Ectodermal cell (in vitro differentiated cells): ENCODE results near the gene DGCR8.

ENCODE experiments used
- H3K27ac ChIP-seq: 2 replicates; pipeline ENCODE4 v1.7.0; 2013; ENCODE audit warnings: mild to moderate bottlenecking, low read depth, low read length; ENCODE audit not compliant: insufficient read depth, poor library complexity, severe bottlenecking
- H3K27me3 ChIP-seq: 2 replicates; pipeline ENCODE4 v1.7.0; 2013; ENCODE audit warnings: mild to moderate bottlenecking, low read length; ENCODE audit not compliant: insufficient read depth, control insufficient read depth, poor library complexity, severe bottlenecking
- H3K36me3 ChIP-seq: one replicate; pipeline ENCODE4 v1.7.0; 2013; ENCODE audit warnings: low read length; ENCODE audit not compliant: control insufficient read depth, insufficient read depth
- H3K4me1 ChIP-seq: one replicate; pipeline ENCODE4 v1.7.0; 2013; ENCODE audit warnings: low read length; ENCODE audit not compliant: control insufficient read depth, insufficient read depth
- H3K4me3 ChIP-seq: 2 replicates; pipeline ENCODE4 v1.7.0; 2013; ENCODE audit warnings: low read depth, low read length, control low read depth; ENCODE audit not compliant: insufficient read depth
- H3K9me3 ChIP-seq: 2 replicates; pipeline ENCODE4 v1.7.0; 2013; ENCODE audit warnings: mild to moderate bottlenecking, low read length, moderate library complexity; ENCODE audit not compliant: control insufficient read depth
- WGBS, 2 experiments: methylation state at CpG; one replicate each; pipeline ENCODE4 v1.1.7; 2013; ENCODE audit warnings: missing lambda C conversion rate in 2 of 2; 5-methylcytosine and 5-hydroxymethylcytosine counted together

The DGCR8 gene

DNA sequence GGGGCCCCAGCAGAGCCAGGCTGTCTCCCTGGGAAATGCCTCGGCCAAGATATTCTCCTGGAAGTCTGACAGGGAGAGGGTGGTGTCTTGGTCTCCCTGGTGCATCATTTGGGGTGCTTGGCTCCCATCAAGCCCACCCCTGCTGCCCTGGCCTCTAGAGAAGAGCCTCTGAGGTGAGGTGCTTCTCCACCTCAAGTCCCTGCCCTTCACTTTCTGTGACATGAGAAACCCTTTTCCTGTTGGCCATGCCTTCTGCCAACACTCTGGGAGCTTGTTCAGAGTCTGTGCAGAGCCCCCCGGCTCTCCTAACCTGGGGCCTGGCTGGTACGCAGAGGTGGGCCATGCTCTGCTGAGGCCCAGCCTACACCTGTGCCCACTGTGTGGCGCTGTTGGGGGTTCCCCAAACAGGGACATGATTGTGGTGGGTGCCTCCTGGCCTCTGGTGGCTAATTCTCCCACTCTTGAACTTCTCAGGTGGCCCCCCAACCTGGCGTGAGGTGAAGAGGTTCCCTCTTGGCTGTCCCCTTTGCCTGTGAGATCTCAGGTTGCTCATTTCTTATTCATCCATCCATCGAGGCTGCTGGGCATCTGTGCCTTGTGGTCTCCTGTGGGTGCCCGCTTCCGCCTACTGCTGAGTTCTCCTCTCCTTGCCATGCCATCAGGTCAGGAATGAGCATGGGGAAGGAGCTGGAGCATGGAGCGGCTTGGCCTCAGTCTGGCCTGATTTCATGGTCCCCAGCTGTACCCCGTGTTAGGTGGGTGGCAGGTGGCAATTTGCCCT lies 19.2 kb upstream of the DGCR8 start:
- no peak overlapping the region for H3K4me3 ChIP-seq
- no peaks in the 10 kb centered on the region for H3K27me3 ChIP-seq
- no peak overlapping the region for H3K27ac ChIP-seq
- no peaks in the 10 kb centered on the region for H3K9me3 ChIP-seq
- H3K4me1 ChIP-seq: no peaks in the 10 kb centered on the region
- no peaks in the 10 kb centered on the region for H3K36me3 ChIP-seq
- 91 to 94% methylated on average over 10 of the region's 10 CpGs for WGBS, 2 experiments

DNA sequence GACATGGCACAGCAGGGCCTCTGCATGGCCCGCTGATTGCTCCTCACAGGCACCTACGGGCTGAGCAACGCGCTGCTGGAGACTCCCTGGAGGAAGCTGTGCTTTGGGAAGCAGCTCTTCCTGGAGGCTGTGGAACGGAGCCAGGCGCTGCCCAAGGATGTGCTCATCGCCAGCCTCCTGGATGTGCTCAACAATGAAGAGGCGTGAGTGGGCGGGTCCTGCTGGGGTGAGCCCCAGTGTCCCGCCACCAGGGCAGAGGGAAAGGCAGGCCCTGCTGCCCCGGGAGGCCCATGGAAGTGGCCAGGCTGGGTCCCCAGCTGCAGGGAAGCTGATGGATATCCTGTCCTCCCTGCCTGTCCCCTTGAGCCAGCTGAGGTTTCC lies 18.6 kb upstream of the DGCR8 start:
- Histone ChIP-seq H3K4me3 (no peak overlapping the region), H3K27ac (no peak overlapping the region), H3K36me3 (no peaks in the 10 kb centered on the region), H3K27me3 (no peaks in the 10 kb centered on the region), H3K9me3 (no peaks in the 10 kb centered on the region), H3K4me1 (no peaks in the 10 kb centered on the region)
- 91 to 93% methylated on average over 11 of the region's 11 CpGs for WGBS, 2 experiments

DNA sequence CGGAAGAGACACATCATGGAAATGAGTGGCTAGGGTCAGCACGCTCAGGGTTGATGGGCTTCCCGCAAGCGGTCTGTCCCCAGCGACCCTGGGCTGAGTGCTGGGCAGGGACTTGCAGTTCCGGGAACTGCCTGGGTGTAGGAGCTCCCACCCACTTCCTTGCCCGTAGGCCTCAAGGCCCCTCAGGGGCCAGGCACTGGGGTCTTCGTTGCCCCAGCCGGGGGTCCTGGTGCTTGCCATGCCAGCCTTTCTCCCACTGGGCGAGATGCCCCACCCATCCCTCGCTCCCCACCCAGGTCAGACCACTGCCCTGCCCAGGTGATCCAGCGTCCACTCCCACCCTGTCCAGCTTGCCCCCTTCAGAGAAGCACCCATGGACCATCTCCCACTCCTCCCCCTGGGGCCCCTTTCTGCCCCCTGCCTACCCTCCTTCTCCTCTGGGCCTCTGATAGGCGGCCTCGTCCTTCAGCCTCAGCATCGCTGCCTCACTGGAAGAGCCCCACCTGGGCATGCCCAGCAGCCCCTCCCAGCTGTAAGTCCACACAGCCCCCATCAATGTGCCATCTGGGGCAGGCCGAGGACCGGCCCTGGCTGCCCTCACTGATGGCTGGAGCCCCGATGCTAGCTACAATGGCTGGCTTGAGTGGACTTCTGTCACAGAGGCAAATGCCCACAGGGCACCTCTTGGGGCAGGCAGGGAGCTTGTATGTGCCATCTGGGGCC lies 17.8 kb upstream of the DGCR8 start:
- Histone ChIP-seq H3K9me3 (no peaks in the 10 kb centered on the region), H3K27ac (no peak overlapping the region), H3K4me1 (no peaks in the 10 kb centered on the region), H3K27me3 (no peaks in the 10 kb centered on the region), H3K36me3 (no peaks in the 10 kb centered on the region), H3K4me3 (no peak overlapping the region)
- WGBS, 2 experiments: 93 to 94% methylated on average over 18 of the region's 18 CpGs

DNA sequence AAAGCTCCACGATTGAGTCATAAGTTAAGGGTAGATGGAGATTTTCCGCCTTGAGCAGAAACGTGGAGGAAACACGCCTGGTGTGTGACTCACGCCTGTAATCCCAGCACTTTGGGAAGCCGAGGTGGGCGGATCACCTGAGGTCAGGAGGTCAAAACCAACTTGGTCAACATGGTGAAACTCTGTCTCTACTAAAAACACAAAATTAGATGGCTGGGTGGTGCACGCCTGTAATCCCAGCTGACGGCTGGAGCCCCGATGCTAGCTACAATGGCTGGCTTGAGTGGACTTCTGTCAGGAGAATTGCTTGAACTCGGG lies 17.3 kb upstream of the DGCR8 start:
- H3K36me3 ChIP-seq: no peaks in the 10 kb centered on the region
- 92 to 93% methylated on average over 11 of the region's 11 CpGs for WGBS, 2 experiments
- no peaks in the 10 kb centered on the region for H3K4me1 ChIP-seq
- no peaks in the 10 kb centered on the region for H3K27me3 ChIP-seq
- no peak overlapping the region for H3K27ac ChIP-seq
- no peak overlapping the region for H3K4me3 ChIP-seq
- no peaks in the 10 kb centered on the region for H3K9me3 ChIP-seq

DNA sequence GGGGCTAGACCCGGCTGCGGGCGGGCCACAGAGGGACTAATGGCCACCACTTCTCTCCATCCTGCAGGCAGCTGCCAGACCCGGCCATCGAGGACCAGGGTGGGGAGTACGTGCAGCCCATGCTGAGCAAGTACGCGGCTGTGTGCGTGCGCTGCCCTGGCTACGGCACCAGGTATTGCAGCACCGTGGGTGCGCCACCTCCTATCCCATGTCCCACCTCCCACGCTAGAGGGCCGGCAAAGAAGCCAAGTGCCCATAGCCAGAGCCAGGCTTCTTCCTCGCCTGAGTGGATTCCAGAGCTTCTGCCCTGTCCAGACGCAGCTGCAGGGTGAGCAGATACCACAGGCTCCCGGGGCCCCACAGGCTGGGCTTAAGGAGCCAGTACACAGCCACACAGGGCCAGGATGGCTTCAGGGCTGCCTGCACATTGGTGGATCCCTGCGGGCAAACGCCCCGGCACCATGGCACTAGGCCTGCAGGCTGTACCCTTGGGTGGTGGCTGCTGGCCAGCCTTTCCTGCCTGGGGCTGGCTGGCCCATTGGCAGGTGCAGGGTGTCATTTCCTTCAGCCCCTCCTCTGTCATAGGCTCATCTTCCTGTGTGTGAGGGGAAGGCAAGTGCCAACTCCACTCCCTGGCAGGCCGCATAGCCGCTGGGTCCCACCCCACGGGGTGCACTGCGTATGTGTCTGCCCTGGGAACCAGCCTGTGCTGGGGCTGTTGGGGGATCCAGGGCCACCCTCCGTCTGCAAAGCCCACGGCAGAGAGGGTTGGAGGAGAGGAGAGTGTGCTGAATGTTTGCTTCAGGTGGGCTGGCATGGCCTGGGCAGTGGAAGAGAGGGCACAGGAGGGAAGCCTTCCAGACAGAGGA lies 16.5 kb upstream of the DGCR8 start:
- 94% methylated on average over 27 of the region's 27 CpGs for WGBS, 2 experiments
- Histone ChIP-seq H3K9me3 (no peaks in the 10 kb centered on the region), H3K4me3 (no peak overlapping the region), H3K36me3 (no peaks in the 10 kb centered on the region), H3K27me3 (no peaks in the 10 kb centered on the region), H3K4me1 (no peaks in the 10 kb centered on the region), H3K27ac (no peak overlapping the region)

DNA sequence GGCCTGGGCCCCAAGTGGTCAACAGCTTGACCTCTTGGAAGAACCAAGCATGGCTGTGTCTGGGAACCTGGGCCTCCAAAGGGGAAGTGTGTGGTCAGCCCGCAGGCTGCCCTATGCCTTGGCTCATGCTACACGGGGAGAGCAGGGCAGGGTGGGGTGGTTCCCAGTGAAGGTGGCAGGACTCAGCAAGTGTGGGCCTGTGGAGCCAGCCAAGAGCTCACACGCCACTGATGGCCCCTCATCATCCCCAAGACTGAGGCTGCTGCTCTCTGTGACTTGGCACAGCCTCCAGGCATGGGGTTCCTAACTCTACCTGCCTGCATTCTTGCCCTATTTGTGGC lies 15.9 kb upstream of the DGCR8 start:
- H3K27me3 ChIP-seq: no peaks in the 10 kb centered on the region
- WGBS, 2 experiments: 92 to 95% methylated on average over 3 of the region's 3 CpGs
- no peaks in the 10 kb centered on the region for H3K9me3 ChIP-seq
- no peaks in the 10 kb centered on the region for H3K36me3 ChIP-seq
- H3K4me3 ChIP-seq: no peak overlapping the region
- no peak overlapping the region for H3K27ac ChIP-seq
- H3K4me1 ChIP-seq: no peaks in the 10 kb centered on the region

DNA sequence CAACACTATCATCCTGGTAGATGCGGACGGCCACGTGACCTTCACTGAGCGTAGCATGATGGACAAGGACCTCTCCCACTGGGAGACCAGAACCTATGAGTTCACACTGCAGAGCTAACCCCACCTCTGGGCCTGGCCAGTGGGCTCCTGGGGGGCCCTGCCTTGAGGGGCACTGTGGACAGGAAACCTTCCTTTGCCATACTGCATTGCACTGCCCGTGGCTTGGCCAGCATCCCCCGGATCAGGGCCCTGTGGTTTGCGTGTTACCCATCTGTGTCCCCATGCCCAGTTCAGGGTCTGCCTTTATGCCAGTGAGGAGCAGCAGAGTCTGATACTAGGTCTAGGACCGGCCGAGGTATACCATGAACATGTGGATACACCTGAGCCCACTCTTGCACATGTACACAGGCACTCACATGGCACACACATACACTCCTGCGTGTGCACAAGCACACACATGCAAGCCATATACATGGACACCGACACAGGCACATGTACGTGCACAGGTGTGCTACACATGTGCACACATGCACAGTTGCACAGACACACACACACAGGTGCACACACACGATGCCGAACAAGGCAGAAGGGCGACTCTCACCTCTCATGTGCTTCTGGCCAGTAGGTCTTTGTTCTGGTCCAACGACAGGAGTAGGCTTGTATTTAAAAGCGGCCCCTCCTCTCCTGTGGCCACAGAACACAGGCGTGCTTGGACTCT lies 15.3 kb upstream of the DGCR8 start:
- H3K9me3 ChIP-seq: no peaks in the 10 kb centered on the region
- no peaks in the 10 kb centered on the region for H3K27me3 ChIP-seq
- H3K4me3 ChIP-seq: no peak overlapping the region
- no peaks in the 10 kb centered on the region for H3K36me3 ChIP-seq
- WGBS, 2 experiments: 94 to 97% methylated on average over 18 of the region's 18 CpGs
- no peaks in the 10 kb centered on the region for H3K4me1 ChIP-seq
- H3K27ac ChIP-seq: no peak overlapping the region

DNA sequence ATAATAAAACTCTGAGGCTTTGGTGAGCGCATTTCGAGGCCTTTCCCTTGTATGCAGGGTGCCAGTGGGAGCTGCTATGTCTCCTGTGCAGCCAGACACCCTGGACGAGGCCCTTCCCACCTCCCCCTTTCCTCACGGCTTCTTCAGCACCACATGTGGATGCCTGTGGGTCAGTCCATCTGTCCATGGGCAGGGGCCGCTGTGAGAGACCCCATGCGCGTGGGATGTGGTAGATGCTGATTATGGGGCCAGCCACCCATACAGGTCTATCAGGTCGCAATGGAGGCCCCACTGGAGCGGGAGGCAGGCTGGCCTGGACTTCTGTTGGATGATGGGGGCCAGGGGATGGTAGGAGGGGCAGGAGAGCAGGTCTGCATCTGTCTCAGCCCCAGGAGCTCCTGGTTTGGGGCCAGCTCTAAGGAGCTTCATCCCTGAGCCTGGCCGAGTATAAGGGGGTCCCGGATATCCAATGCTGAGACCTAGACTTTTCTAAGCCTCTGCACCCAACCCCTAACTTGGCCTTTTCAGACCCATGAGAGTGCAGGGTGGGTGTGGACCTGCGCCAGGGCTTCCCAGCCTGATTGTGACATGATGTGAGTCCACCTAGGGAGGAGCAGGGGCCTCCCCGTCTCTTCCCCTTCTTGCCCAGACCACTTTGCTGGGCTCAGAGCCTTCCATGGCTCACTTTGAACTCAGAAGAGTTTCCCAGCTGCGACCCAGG lies 14.0 kb upstream of the DGCR8 start:
- Histone ChIP-seq H3K36me3 (no peaks in the 10 kb centered on the region), H3K4me1 (no peaks in the 10 kb centered on the region), H3K4me3 (no peak overlapping the region), H3K9me3 (no peaks in the 10 kb centered on the region), H3K27ac (no peak overlapping the region), H3K27me3 (no peaks in the 10 kb centered on the region)
- 86 to 87% methylated on average over 14 of the region's 14 CpGs for WGBS, 2 experiments

DNA sequence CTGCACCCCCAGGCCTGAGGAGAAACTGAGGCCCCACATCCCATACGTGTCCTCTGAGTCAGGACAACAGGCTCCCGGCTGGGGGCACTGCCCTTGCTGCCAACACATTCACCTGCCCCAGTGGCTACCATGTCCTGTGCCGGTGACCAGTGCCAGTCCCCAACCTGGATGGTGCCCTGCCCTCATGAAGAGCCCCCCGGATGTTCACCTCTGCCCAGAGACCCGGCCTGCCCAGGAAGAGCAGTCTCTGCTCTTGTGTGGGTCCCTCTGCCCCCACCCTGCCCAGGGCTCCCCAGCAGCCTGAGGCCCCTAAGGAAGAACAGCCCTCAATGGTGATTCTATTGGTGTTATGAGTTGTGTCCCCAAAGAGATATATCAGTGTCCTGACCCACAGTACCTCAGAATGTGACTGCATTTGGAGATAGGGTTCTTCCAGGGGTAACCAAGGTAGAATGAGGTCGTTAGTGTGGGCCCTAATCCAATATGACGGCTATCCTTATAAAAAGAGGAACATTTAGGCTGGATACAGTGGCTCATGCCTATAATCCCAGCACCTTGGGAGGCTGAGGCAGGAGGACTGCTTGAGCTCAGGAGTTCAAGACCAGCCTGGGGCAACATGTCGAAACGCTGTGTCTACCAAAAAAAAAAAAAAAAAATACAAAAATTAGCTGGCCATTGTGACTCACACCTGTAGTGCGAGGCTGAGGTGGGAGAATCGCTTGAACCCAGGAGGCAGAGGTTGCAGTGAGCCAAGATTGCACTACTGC lies 13.2 kb upstream of the DGCR8 start:
- WGBS, 2 experiments: 90 to 93% methylated on average over 11 of the region's 11 CpGs

More for the DNA sequence above, 13.2 kb upstream of the DGCR8 start:
- no peak overlapping the region for H3K4me3 ChIP-seq
- no peaks in the 10 kb centered on the region for H3K27me3 ChIP-seq
- no peaks in the 10 kb centered on the region for H3K9me3 ChIP-seq
- H3K27ac ChIP-seq: no peak overlapping the region
- no peaks in the 10 kb centered on the region for H3K36me3 ChIP-seq
- no peaks in the 10 kb centered on the region for H3K4me1 ChIP-seq
